Loucy (cell line): ENCODE measurements around the gene PAN3.
A peak's percentile ranks its signal among the peaks of the same experiment; 100 is the strongest.

Experiments used
- H2AFZ ChIP-seq: fragments of 200-600 bp; sonication (generic); 2 replicates; pipeline ENCODE4 v1.6.0; 2016; ENCODE audit warnings: antibody characterized with exemption, mild to moderate bottlenecking, low read length, moderate library complexity
- H3F3A ChIP-seq: fragments of 200-600 bp; 2 replicates; pipeline ENCODE4 v1.6.0; 2016; ENCODE audit warnings: antibody characterized with exemption, low read depth, mild to moderate bottlenecking
- H3K27me3 ChIP-seq: fragments of 200-600 bp; sonication (generic); 2 replicates; pipeline ENCODE4 v1.6.1; 2014; ENCODE audit warnings: low read length, mild to moderate bottlenecking; ENCODE audit not compliant: insufficient read depth, poor library complexity, severe bottlenecking
- H3K36me3 ChIP-seq: fragments of 200-600 bp; sonication (generic); 2 replicates; pipeline ENCODE4 v1.6.1; 2016; ENCODE audit warnings: low read length; ENCODE audit not compliant: insufficient read depth
- H3K4me1 ChIP-seq: fragments of 200-600 bp; sonication (generic); 2 replicates; pipeline ENCODE4 v1.5.1; 2014; ENCODE audit warnings: low read length, mild to moderate bottlenecking; ENCODE audit not compliant: insufficient read depth, poor library complexity, severe bottlenecking
- H3K4me2 ChIP-seq: fragments of 200-600 bp; sonication (generic); 2 replicates; pipeline ENCODE4 v1.6.0; 2014; ENCODE audit warnings: antibody characterized with exemption, low read length, low read depth, mild to moderate bottlenecking; ENCODE audit not compliant: poor library complexity, severe bottlenecking
- H3K4me3 ChIP-seq: fragments of 200-600 bp; sonication (generic); 2 replicates; pipeline ENCODE4 v1.5.1; 2014; ENCODE audit warnings: low read length, mild to moderate bottlenecking, mixed read lengths; ENCODE audit not compliant: poor library complexity, severe bottlenecking
- H3K79me2 ChIP-seq: fragments of 200-600 bp; sonication (generic); 2 replicates; pipeline ENCODE4 v1.6.1; 2014; ENCODE audit warnings: low read length; ENCODE audit not compliant: insufficient read depth
- H3K9ac ChIP-seq: fragments of 200-600 bp; sonication (generic); 2 replicates; pipeline ENCODE4 v1.6.0; 2014; ENCODE audit warnings: mild to moderate bottlenecking, low read depth, low read length, moderate library complexity; ENCODE audit not compliant: poor library complexity, severe bottlenecking
- H3K9me2 ChIP-seq: fragments of 200-600 bp; sonication (generic); replicated peaks from 2 replicates; pipeline ENCODE4 v1.6.1; 2016; ENCODE audit warnings: low read depth, low read length, mixed read lengths
- H3K9me3 ChIP-seq: fragments of 200-600 bp; sonication (generic); 2 replicates; pipeline ENCODE4 v1.6.1; 2014; ENCODE audit warnings: mild to moderate bottlenecking, antibody characterized with exemption, low read length, low read depth; ENCODE audit not compliant: insufficient read depth
- H4K20me1 ChIP-seq: fragments of 200-600 bp; sonication (generic); 2 replicates; pipeline ENCODE4 v1.6.0; 2014; ENCODE audit warnings: antibody characterized with exemption, low read length, mild to moderate bottlenecking; ENCODE audit not compliant: insufficient read depth, poor library complexity, severe bottlenecking
- EZH2phosphoT487 ChIP-seq: fragments of 200-600 bp; IDR thresholded peaks from 2 replicates; pipeline ENCODE4 v1.6.1; 2018; ENCODE audit warnings: antibody characterized with exemption, mild to moderate bottlenecking, moderate library complexity, borderline replicate concordance
- TF ChIP-seq, protein P1 (sequence below): fragments of 200-600 bp; sonication (generic); conservative IDR thresholded peaks from 2 replicates; pipeline ENCODE4 v1.5.1; 2014; ENCODE audit warnings: mild to moderate bottlenecking, antibody characterized with exemption, low read length

PAN3 gene

GRCh38 chr13:28145049-28145448 lies 6.7 kb downstream of the PAN3 start:
- Histone ChIP-seq H3K9me3 (no peaks in the 10 kb centered on the region), H3F3A (no peaks in the 10 kb centered on the region), H3K36me3 (peaks cover 5% of the 10 kb centered on the region; the same call in 1 of the 2 replicates), H3K9me2 (no peaks in the 10 kb centered on the region), H3K4me3 (no peak overlapping the region), H3K4me2 (peak overlapping the region; percentile 20), H3K79me2 (peaks cover 100% of the 10 kb centered on the region), H2AFZ (no peak overlapping the region), H3K27me3 (no peaks in the 10 kb centered on the region), H3K9ac (no peak overlapping the region), H4K20me1 (peaks cover 95% of the 10 kb centered on the region), H3K4me1 (peaks cover 45% of the 10 kb centered on the region)
- no peak for TF ChIP-seq EZH2phosphoT487
- TF ChIP-seq, protein P1, sequence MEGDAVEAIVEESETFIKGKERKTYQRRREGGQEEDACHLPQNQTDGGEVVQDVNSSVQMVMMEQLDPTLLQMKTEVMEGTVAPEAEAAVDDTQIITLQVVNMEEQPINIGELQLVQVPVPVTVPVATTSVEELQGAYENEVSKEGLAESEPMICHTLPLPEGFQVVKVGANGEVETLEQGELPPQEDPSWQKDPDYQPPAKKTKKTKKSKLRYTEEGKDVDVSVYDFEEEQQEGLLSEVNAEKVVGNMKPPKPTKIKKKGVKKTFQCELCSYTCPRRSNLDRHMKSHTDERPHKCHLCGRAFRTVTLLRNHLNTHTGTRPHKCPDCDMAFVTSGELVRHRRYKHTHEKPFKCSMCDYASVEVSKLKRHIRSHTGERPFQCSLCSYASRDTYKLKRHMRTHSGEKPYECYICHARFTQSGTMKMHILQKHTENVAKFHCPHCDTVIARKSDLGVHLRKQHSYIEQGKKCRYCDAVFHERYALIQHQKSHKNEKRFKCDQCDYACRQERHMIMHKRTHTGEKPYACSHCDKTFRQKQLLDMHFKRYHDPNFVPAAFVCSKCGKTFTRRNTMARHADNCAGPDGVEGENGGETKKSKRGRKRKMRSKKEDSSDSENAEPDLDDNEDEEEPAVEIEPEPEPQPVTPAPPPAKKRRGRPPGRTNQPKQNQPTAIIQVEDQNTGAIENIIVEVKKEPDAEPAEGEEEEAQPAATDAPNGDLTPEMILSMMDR: no peak

GRCh38 chr13:28147495-28147894 lies 9.2 kb downstream of the PAN3 start:
- Histone ChIP-seq H3F3A (no peaks in the 10 kb centered on the region), H4K20me1 (peaks cover 95% of the 10 kb centered on the region), H3K79me2 (peaks cover 98% of the 10 kb centered on the region), H3K4me2 (no peak overlapping the region), H3K4me3 (no peak overlapping the region), H3K4me1 (peaks cover 24% of the 10 kb centered on the region), H3K36me3 (peaks cover 5% of the 10 kb centered on the region; the same call in 1 of the 2 replicates), H2AFZ (no peak overlapping the region), H3K9me3 (no peaks in the 10 kb centered on the region), H3K9me2 (no peaks in the 10 kb centered on the region), H3K27me3 (no peaks in the 10 kb centered on the region), H3K9ac (no peak overlapping the region)
- TF ChIP-seq, protein P1: no peak
- no peak for TF ChIP-seq EZH2phosphoT487

DNA sequence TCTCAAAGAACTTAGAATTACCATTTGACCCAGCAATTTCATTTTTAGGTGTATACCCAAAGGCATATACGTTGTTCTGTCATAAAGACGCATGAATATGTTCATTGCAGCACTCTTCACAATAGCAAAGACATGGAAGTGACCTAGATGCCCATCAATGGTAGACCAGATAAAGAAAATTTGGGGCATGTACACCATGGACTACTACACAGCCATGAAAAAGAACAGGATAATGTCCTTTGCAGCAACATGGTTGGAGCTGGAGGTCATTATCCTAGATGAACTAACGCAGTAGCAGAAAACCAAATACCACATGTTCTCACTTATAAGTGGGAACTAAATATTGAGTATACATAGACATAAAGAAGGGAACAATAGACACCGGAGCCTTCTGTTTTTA lies 20.7 kb downstream of the PAN3 start:
- Histone ChIP-seq H3K4me1 (peaks cover 12% of the 10 kb centered on the region), H4K20me1 (peaks cover 80% of the 10 kb centered on the region), H3K36me3 (peaks cover 19% of the 10 kb centered on the region; the same call in 1 of the 2 replicates), H3K4me3 (no peak overlapping the region), H3F3A (no peaks in the 10 kb centered on the region; the same call in 1 of the 2 replicates), H3K27me3 (no peaks in the 10 kb centered on the region), H3K9me2 (no peaks in the 10 kb centered on the region), H3K4me2 (no peak overlapping the region), H3K9me3 (peaks cover 12% of the 10 kb centered on the region; the same call in 1 of the 2 replicates), H3K79me2 (peaks cover 94% of the 10 kb centered on the region), H2AFZ (no peak overlapping the region), H3K9ac (no peak overlapping the region)
- TF ChIP-seq, protein P1: no peak
- TF ChIP-seq EZH2phosphoT487: no peak
